Brain pericyte (primary cell): ENCODE measurements around the gene VTN.
A peak's percentile ranks its signal among the peaks of the same experiment; 100 is the strongest.

Experiments used
- DNase-seq: peaks from one replicate; pipeline ENCODE4 v3.0.0-alpha.2; 2012; ENCODE audit warnings: low read depth, low spot score

Gene VTN

DNA sequence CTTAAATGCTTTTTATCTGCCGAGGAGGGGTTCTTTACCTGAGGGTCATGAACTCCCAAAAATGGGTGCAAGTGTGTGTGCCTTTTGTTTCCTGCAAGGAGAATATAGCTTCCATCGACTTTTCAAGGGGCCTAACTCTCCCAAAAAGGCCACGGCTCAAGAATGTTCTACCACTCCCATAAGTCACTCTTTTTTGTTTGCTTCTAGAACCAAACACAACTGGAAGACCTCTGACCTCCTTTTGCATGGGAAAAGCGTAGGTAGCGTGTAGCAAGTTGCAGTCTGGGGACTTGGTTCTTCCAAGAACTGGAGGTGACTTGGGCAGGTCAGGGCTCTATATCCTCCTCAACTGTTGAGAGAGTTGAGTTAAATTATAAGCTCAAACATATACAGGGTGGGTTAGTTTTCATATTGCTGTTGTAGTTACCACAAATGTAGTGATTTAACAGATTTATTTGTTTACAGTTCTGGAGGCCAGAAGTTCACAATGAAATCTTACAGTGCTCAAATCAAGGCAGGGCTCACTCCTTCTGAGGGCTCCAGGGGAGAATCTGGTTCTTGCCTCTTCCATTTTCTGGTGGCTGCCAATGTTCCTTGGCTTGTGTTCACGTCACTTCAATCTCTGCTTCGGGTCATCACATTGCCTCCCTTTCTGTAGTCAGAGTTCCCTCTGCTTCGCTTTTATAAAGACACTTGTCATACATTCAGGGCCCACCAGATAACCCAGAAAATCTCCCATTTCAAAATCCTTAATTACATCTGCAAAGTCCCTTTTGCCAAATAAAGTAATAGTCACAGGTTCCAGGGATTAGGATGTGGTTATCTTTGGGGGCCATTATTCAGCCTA, 49.7 kb downstream of the VTN start:
- DNase-seq, result no peak

DNA sequence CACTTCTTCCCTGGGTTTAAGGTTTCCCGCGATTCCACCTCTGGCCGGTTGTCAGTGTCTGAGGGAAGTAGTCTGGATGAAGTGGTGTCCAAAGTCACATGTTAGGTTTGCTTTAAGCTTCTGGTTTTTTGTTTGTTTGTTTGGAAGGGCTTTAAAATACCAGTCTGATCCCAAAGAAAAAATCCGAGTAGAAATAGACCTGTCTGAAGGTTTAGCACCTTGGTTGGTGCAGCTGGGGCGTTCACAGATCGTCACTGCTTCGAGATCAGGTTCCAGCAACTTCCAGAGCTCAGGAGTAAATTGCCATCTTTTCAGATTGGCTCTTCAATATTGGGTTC, 50.5 kb downstream of the VTN start:
- DNase-seq, result no peak

DNA sequence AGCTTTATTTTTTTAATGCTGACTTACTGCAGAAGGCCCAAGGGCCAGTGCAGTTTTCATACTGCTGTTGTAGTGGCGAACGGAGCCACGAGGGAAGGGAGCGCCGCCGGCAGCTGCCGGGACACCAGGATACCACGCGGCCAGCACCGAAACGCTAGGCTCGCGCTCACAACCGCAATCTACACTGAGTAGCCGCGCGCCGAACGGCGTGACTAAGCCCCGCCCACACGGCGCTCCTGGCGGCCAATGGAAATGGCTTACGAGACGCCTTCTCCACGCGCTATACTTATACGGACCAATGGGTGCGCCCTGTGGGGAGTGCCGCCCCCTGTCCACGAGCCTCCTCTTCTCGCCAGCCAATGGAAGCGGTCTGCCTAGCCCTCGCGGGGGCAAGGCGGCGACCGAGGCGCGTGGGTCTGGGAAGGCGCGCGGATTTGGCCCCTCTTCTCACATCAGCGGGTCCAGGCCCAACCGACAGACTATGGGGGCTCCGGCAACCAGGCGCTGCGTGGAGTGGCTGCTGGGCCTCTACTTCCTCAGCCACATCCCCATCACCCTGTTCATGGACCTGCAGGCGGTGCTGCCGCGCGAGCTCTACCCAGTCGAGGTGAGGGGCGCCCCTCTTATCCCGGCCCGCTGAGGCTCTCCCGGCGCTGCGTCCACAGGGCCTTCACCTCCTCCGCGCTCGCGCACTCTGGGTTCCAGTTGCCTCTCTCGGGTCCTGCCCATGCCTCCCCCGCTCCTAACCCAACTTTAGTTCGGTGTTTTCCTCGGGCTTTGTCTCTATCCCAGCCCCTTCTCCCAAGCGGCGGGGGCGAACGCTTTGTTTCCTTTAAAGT, 51.1 kb downstream of the VTN start, which contains the start of gene TMEM97:
TMEM97 (plus strand) TSS at position 442 of the 839 bp plus-strand sequence; CDS start at position 482, 40 bp downstream.
- DNase-seq, result peak; percentile 92

DNA sequence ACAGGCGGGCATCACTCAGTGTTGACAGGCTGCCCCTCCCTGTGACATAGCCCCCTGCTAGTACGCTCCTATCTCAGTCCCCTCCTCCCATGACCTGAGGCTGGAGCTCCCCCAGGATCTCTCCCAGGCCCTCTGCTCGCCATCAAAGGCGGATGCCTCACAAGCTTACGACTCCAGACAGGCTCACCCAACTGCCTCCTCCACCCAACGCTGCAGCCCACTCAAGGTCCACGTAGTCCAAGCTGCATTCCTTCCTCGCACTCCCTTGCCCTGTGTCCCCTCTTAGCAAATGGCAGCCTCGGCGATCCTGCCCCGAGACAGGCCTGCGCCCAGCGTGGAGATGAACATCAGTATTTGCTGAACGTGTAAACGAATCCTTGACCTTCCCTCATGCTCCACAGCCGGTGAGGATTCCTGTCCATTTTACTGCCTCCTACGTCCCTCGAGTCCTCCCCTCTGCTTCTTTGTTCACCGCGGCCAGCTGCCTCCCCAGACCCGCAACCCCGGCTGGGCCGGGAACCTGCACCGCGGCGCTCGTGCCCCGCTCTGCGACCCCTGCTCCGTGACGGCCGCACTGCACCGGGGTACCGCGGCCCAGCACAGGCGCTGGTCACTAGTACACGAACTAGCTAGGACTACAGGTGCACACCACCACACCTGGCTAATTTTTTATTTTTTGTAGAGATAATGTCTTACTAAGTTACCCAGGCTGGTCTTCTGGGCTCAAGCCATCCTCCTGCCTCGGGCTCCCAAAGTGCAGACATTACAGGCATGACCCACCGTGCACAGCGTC, 51.9 kb downstream of the VTN start:
- DNase-seq, result no peak
